Measurements from ENCODE around the gene CCNL1.
"Not testable (repeated sequence)": the region's sequence is repeated elsewhere in the genome, so short reads cannot be mapped to it uniquely, and the experiment has no call there.

Gene CCNL1

DNA sequence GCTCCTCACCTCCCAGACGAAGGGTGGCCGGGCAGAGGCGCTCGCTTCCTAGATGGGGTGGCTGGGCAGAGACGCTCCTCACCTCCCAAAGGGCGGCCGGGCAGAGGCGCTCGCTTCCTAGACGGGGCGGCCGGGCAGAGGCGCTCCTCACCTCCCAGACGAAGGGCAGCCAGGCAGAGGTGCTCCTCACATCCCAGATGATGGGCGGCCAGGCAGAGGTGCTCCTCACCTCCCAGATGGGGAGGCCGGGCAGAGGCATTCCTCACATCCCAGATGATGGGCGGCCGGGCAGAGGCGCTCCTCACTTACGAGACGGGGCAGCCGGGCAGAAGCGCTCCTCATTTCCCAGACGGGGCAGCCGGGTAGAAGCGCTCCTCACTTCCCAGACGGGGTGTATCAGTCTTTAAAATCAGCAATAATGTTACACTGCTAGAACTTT lies 19.4 kb upstream of the CCNL1 start:
- no peaks in the 10 kb centered on the region; the same call in 1 of the 2 replicates for H3K36me3 ChIP-seq (ENCODE audit: control insufficient read depth, insufficient read depth, low read length)
- no peak overlapping the region for H3K4me3 ChIP-seq (replicated peaks; ENCODE audit: low read depth, low read length)
- TF ChIP-seq, protein P1, sequence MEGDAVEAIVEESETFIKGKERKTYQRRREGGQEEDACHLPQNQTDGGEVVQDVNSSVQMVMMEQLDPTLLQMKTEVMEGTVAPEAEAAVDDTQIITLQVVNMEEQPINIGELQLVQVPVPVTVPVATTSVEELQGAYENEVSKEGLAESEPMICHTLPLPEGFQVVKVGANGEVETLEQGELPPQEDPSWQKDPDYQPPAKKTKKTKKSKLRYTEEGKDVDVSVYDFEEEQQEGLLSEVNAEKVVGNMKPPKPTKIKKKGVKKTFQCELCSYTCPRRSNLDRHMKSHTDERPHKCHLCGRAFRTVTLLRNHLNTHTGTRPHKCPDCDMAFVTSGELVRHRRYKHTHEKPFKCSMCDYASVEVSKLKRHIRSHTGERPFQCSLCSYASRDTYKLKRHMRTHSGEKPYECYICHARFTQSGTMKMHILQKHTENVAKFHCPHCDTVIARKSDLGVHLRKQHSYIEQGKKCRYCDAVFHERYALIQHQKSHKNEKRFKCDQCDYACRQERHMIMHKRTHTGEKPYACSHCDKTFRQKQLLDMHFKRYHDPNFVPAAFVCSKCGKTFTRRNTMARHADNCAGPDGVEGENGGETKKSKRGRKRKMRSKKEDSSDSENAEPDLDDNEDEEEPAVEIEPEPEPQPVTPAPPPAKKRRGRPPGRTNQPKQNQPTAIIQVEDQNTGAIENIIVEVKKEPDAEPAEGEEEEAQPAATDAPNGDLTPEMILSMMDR (IDR thresholded peaks at IDR 0.05; ENCODE audit: insufficient read depth, low read length, poor library complexity, severe bottlenecking): no peak
- no peaks in the 10 kb centered on the region for H3K27me3 ChIP-seq (replicated peaks; ENCODE audit: control insufficient read depth, insufficient read depth, low read length)
- DNase-seq (ENCODE audit: extremely low read depth, insufficient read length): no peak

DNA sequence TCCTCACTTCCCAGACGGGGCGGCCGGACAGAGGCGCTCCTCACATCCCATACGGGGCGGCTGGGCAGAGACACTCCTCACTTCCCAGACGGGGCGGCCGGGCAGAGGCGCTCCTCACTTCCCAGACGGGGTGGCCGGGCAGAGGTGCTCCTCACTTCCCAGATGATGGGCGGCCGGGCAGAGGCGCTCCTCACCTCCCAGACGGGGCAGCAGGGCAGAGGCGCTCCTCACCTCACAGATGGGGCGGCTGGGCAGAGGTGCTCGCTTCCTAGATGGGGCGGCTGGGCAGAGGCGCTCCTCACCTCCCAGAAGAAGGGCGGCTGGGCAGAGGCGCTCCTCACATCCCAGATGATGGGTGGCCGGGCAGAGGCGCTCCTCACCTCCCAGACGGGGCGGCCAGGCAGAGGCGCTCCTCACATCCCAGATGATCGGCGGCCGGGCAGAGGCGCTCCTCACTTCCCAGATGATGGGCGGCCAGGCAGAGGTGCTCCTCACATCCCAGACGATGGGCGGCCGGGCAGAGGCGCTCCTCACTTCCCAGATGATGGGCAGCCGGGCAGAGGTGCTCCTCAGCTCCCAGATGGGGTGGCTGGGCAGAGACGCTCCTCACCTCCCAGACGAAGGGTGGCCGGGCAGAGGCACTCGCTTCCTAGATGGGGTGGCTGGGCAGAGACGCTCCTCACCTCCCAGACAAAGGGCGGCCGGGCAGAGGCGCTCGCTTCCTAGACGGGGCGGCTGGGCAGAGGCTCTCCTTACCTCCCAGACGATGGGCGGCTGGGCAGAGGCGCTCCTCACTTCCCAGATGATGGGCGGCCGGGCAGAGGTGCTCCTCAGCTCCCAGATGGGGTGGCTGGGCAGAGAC lies 18.8 kb upstream of the CCNL1 start:
- not testable (repeated sequence) for H3K4me3 ChIP-seq (replicated peaks; ENCODE audit: low read depth, low read length); H3K36me3 ChIP-seq (ENCODE audit: control insufficient read depth, insufficient read depth, low read length); H3K27me3 ChIP-seq (replicated peaks; ENCODE audit: control insufficient read depth, insufficient read depth, low read length); DNase-seq (ENCODE audit: extremely low read depth, insufficient read length)

DNA sequence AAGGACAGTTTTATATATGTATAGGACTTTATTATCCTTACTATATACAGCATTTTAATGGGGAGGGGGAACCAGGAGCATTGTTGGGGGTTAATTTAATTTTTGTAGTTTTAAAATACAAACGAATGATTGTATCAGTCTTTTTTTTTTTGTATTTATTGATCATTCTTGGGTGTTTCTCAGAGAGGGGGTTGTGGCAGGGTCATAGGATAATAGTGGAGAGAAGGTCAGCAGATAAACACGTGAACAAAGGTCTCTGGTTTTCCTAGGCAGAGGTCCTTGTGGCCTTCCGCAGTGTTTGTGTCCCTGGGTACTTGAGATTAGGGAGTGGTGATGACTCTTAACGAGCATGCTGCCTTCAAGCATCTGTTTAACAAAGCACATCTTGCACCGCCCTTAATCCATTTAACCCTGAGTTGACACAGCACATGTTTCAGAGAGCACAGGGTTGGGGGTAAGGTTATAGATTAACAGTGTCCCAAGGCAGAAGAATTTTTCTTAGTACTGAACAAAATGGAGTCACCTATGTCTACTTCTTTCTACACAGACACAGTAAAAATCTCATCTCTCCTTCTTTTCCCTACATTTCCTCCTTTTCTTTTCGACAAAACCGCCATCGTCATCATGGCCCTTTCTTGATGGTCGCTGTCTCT lies 18.0 kb upstream of the CCNL1 start:
- H3K27me3 ChIP-seq (replicated peaks; ENCODE audit: control insufficient read depth, insufficient read depth, low read length); H3K36me3 ChIP-seq (ENCODE audit: control insufficient read depth, insufficient read depth, low read length); H3K4me3 ChIP-seq (replicated peaks; ENCODE audit: low read depth, low read length); DNase-seq (ENCODE audit: extremely low read depth, insufficient read length): not testable (repeated sequence)

DNA sequence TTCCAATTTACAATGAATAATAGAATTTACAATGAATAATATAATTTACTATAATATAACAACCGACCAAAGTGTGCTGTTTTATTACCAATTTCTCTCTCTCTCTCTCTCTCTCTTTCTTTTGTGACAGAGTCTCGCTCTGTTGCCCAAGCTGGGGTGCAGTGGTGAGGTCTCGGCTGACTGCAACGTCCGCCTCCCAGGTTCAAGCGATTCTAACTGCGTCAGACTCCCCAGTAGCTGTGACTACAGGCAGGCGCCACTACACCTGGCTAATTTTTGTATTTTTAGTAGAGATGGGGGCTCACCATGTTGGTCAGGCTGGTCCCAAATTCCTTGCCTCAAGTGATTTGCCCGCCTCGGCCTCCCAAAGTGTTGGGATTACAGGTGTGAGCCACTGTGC lies 17.0 kb upstream of the CCNL1 start:
- Histone ChIP-seq H3K27me3 (replicated peaks; ENCODE audit: control insufficient read depth, insufficient read depth, low read length) (no peaks in the 10 kb centered on the region), H3K4me3 (replicated peaks; ENCODE audit: low read depth, low read length) (no peak overlapping the region), H3K36me3 (ENCODE audit: control insufficient read depth, insufficient read depth, low read length) (no peaks in the 10 kb centered on the region)
- no peak for DNase-seq (ENCODE audit: extremely low read depth, insufficient read length)
- TF ChIP-seq, protein P1 (IDR thresholded peaks at IDR 0.05; ENCODE audit: insufficient read depth, low read length, poor library complexity, severe bottlenecking): no peak

DNA sequence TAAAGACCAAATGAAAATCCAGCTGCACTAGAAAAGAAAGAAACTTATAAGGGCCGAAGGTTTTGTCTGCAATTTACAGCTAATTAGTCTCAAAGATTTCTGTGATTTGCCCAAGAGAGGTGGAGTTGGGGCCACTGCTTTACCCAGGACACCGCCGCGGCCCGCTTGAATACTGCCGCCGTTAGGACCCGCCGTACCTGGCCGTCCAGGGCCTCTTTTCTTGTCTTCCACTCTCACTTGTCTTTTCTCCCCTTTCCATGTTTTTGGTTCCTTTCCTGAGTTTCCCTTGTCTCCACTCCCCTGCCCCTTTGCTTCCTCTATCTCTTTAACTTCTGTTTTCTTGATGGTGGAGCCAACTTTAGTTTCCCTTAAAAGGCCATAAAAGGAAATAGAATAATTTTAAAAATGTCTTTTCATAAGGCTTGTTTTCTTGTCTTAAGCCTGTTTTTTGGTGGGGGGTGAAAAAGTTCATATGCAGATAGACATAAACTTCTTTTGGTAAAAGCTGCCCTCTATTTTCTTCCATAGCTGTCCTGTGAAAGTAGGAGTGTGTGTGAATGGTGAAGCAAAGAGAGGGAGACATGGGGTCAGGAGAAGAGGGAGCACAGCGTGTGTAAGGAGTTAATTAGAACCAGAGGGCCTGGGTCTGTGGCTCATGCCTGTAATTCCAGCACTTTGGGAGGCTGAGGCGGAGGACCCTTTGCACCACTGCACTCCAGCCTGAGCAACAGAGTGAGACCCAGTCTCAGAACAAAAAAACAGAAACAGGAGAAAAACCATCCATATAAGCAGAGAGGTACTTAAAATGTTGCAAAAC lies 16.0 kb upstream of the CCNL1 start:
- Histone ChIP-seq H3K27me3 (replicated peaks; ENCODE audit: control insufficient read depth, insufficient read depth, low read length) (no peaks in the 10 kb centered on the region), H3K36me3 (ENCODE audit: control insufficient read depth, insufficient read depth, low read length) (no peaks in the 10 kb centered on the region), H3K4me3 (replicated peaks; ENCODE audit: low read depth, low read length) (peak overlapping the region; percentile 88)
- no peak for DNase-seq (ENCODE audit: extremely low read depth, insufficient read length)
- TF ChIP-seq, protein P1 (IDR thresholded peaks at IDR 0.05; ENCODE audit: insufficient read depth, low read length, poor library complexity, severe bottlenecking): no peak

DNA sequence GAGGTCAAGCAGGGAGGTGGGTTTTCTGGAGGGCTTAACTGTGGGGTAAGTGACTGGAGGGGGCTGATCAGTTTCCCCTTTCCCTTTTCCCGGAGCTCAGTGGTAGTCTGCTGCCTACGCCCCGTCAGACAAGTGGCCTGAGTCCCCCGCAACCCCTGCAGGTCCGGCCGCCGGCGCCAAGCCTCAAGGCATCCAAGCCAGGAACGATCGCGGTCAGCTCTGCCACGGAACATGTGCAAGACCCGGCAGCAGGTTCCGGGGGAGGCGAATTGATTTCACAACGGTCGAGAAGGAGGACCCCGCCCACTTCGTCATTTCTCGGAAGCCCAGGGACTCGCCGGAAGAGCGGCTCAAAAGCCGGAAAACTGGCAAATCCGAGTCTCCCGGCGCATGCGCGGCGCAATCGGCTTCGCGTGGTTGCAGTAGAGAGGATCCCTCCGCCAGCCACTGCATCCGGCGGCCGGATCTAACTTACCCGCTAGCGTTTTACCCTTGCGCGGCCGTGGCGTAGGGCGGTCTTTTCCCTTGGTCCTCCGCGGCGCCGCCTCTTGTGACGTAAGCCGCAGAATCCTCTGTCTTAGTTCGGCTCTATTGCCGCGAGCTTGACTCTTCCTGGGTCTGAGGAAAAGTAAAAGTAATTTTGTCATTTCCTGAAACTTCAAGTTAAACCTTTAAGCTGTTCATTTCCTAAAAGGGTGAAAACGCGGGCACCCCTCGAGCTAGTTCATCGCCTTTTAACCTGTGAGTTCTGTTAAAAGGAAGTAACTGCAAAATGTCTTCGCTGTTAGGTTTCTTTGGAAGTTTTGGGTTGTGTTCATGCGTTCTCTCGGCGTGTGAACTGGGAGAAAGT lies 14.9 kb upstream of the CCNL1 start:
- peak overlapping the region; percentile 88 for H3K4me3 ChIP-seq (replicated peaks; ENCODE audit: low read depth, low read length)
- peak; percentile 99 for DNase-seq (ENCODE audit: extremely low read depth, insufficient read length)
- H3K36me3 ChIP-seq (ENCODE audit: control insufficient read depth, insufficient read depth, low read length): no peaks in the 10 kb centered on the region
- TF ChIP-seq, protein P1 (IDR thresholded peaks at IDR 0.05; ENCODE audit: insufficient read depth, low read length, poor library complexity, severe bottlenecking): no peak
- no peaks in the 10 kb centered on the region for H3K27me3 ChIP-seq (replicated peaks; ENCODE audit: control insufficient read depth, insufficient read depth, low read length)
